GM18498 (cell line): ENCODE data around the gene SCFD2.
"Not testable (repeated sequence)": the region's sequence is repeated elsewhere in the genome, so short reads cannot be mapped to it uniquely, and the experiment has no call there.

Source experiments
- ATAC-seq: cut with Tn5 transposase; IDR thresholded peaks from one replicate; pipeline ENCODE4 v1.9.1; 2021; ENCODE audit warnings: mild to moderate bottlenecking, moderate library complexity; ENCODE audit not compliant: unreplicated experiment

The SCFD2 gene

DNA sequence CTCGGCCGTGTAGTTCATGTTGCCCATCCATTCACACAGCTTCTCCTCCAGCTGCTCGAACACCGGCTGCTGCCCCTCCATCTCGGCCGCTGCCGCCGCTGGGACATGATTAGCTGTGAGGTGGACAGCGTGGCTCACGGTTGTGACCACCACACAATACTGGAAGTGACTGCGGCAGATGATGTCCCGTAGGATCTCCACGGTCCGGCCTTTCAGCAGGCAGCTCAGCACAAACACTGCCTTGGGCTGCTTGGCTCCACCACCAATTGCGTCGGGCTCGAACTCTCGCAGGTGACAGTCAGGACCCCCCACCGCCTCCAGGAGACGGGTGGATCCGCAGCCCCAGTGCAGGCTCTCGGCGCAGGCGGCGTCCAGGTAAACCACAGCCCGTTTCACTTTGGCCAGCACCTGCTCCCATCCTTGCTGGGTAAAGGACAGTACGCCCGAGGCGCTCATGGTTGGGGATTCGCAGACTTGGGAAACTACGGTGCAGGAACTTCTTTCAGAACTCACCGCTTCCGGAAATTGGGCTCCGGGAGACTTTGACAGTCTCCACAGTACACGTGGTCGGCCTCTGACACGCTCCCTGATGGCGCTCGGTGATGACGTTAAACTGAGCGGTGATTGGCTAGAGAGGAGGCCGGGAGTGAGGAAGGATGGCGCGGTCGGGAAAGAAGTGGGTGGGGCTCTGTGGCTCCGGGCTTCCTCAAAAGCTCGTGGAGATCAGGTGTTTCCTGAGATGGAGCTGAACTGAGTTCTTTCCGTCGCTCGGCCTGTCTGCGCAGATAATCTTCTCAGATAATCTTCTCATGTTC lies at the start of gene SCFD2:
TSS of gene SCFD2 (minus strand) at position 576 of the 815 bp plus-strand sequence.
- ATAC-seq, result peak; percentile 95

DNA sequence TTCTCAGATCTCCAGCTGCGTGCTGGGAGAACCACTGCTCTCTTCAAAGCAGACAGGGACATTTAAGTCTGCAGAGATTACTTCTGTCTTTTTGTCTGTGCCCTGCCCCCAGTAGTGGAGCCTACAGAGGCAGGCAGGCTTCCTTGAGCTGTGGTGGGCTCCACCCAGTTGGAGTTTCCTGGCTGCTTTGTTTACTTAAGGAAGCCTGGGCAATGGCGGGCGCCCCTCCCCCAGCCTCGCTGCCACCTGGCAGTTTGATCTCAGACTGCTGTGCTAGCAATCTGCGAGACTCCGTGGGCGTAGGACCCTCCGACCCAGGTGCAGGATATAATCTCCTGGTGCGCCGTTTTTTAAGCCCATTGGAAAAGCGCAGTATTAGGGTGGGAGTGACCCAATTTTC lies 43.6 kb upstream of the SCFD2 start:
- not testable (repeated sequence) for ATAC-seq

DNA sequence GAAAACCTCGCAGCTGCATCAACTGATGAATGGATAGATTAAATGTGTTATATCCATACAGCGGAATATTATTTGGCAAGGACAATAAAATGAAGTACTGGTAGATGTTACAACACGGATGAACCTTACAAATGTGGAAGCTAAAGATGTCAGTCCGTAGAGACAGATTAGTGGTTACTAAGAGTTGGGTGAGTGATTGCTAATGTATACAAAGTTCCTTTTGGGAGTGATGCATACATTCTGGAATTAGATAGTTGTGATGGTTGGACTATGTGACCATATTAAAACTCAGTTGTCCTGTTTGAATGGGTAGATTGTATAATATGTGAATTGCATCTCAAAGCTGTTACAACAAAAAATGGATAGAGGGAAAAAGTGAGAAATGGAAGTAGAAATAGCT lies 14.4 kb upstream of the SCFD2 start:
- no peak for ATAC-seq

DNA sequence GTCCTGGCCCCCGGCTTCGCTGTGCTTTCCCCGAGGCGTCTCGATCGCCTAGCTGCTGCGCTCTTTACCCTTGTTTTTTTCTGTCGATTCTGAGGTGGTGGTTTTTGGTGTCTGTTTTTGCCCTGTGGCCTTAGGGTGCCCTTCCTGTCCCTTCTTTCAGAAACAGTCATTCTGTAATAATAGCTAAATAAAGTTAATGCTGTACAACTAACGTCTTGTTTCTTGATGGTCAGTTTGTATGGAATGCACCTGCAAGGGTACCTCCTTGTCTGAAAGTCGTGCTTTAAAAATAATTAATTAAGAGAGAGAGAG lies 12.3 kb upstream of the SCFD2 start:
- no peak for ATAC-seq

DNA sequence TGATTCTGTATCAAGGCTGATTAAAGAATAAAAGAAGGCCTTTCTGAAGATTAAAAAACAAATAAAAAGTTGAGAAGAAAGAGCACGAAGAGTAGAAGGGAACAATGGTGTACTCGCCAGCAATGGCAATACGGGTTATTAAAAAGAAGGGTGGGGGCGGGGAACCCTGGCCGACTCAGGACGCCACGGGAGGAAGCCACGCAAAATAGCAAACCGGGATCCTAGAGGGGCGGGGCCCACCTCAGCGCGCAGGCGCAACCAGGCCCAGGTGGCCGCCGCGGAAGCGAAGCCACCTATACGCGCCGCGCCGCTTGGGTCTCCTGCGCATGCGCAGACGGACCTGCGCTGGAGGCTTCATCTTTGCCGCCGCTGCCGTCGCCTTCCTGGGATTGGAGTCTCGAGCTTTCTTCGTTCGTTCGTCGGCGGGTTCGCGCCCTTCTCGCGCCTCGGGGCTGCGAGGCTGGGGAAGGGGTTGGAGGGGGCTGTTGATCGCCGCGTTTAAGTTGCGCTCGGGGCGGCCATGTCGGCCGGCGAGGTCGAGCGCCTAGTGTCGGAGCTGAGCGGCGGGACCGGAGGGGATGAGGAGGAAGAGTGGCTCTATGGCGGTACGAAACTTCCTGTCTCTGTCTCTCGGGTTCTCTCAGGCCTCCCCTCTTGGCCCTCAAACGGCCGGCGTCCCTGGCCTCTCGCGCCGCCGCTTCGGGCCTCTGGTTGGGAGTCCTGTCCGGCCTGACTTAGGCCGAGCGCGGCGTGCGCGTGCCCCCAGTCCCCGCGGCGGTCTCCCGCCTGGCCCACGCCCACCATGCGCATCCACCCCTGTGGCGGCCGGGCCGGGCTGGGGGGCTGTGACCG lies 11.7 kb upstream of the SCFD2 start, which contains the start of gene FIP1L1:
TSS of gene FIP1L1 (plus strand) at position 323 of the 852 bp plus-strand sequence. CDS start at position 521, 198 bp downstream.
- peak; percentile 89 for ATAC-seq

DNA sequence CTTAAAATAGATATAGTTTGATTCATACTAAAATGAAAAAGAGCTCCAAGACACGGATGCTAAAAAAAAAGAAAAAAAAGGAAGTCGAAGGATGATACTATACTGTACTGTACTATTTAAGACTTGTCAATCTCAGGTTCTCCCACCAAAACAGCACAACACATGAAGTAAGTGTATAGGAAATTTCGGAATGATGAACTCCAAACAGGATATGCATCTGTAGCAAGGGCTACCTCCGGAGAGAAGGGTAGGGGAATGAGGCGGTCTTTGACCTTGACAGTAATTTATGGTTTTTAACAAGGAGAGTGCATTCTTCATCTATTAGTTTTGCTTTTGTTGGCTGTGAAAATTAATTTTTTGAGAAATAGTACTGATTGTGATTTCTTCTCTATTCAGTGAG lies 11.0 kb upstream of the SCFD2 start:
- ATAC-seq, result no peak

GRCh38 chr4:53374777-53375258 lies 9.0 kb upstream of the SCFD2 start:
- no peak for ATAC-seq

DNA sequence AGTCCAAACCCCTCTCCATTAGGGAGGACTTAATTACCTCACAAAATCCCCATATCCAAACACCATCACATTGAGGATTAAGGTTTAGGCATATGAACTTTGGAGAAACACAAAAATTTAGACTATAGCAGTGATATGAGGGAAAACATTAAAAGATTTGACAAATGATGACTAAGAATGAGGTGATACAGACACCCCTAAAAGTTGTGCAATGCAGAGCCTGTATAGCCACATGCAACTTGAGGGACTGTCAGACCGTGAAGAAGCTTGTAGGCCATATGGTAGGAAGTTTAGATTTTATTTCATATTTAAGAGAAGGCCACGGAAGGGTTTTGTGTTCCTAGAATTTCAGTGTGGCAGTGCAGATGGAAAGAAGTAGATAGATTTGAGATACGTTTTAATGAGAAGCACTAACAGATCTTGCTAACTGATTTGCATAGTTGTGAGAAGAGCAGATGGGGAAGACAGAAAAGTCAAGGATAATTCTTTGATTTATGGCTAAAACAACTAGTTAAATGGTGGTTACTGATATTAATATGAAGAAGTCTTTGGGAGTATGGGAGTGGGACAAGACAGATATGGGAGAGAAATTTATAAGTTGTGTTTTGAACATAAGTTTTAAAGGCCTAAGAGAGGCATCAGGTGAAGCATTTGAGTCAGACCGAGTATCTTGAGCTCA lies 6.1 kb upstream of the SCFD2 start:
- ATAC-seq, result no peak

GRCh38 chr4:53371049-53371448 lies 5.2 kb upstream of the SCFD2 start:
- ATAC-seq, result no peak

DNA sequence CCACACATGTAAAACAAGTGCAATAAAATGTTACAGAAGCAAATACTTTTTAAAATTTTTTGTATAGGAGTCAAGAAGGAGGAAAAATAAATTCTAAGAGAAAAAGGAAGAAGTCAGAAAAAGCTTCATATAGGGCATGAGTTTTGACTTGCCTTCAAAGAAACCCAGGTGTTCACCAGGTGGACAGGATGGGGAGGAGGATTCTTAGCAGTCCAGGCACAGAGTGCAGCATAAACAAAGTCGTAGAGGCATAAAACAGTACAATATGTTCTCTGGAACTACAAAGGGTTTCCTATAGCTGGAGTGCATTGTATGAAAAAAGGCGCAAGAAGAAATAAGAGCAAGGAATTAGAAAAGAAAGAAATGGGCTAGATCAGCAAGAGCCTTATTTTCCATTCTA lies 1.9 kb upstream of the SCFD2 start:
- ATAC-seq, result no peak

DNA sequence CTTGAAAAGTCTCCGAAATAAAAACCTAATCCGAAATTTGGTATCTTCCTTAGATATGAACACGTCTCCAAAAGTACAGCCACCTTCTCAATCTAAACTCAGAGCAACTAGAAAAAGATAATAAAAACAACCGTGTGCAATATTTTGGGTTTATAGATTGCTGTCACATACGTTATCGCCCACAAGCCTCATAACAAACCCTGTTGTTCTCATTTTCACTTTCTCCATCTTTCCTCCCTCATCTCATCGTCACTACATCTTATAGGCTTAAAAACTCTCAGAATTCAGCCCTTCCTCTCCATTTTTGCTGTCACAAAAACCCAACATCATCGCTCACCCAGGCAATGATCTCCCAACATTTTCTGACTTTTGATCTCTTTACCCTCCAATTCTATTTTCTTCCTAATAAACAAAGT lies 448 bp upstream of the SCFD2 start:
- ATAC-seq, result peak; percentile 25

DNA sequence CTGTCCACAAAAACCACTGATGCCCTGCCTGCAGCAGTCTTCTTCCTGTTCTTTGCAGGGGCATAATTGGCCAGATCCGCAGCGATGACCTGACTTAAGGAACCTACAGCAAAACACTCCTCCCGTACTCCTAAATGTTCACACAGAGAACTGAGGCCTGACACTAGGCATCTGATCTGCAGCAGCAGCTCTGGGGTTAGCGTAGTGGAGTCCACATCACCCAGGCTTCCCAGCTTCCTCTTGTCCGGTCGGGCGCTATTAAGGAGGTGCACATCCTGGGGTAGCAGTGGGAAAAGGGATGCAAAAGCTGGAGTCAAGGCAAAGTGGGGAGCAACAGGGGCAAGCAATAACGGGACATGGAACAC lies 758 bp downstream of the SCFD2 start:
- ATAC-seq, result peak; percentile 17

- no peak for ATAC-seq
Observed at GRCh38 chr4:53364624-53365023, 1.2 kb downstream of the SCFD2 start.

DNA sequence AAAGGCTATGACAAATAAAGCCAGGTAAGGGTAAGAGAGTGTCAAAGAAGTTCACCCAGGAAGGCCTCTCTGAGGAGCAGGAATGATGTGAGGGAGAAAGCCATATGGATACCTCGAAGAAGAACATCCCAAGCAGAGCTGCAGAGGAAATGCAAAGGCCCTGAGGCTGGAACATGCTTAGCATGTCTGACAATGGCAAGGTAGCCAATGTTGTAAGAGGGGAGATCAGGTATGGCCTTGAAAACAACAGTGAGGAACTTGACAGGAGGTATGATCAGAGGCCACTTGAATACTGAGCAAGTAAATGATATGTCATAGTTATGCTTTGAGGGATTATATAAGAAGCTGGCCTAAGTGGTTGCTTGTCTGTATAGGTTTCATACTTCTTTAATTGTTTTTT lies 3.8 kb downstream of the SCFD2 start:
- ATAC-seq, result no peak

GRCh38 chr4:53361451-53361850 lies 4.4 kb downstream of the SCFD2 start:
- ATAC-seq, result no peak

GRCh38 chr4:53355930-53356521 lies 9.8 kb downstream of the SCFD2 start:
- ATAC-seq, result no peak

GRCh38 chr4:53354012-53354722 lies 11.7 kb downstream of the SCFD2 start:
- ATAC-seq, result no peak

GRCh38 chr4:53349091-53349491 lies 16.8 kb downstream of the SCFD2 start:
- ATAC-seq, result no peak

DNA sequence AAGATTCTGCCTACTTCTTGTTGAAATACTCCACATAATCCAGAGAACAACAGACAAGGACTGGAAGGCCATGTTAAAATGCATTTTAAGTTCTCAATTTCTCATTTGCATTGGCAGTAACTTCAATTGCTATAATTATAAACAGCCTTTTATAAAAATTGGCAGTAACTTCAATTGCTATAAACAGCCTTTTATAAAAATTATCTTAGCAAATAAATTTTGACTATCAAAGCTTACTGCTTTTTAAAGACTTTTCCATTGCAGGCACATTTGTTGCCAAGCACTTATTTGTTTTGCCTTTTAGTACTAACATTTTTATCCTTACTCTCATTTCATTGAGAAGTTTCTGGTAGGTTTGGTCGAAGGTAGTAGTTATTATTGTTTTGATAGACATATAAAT lies 17.8 kb downstream of the SCFD2 start:
- no peak for ATAC-seq
